ACC112 (cell line): Measurements from ENCODE around the gene METTL21C.

Experiments used
- H2AFZ ChIP-seq: fragments of 200-600 bp; sonication (generic); one replicate; pipeline ENCODE4 v1.6.0; 2017; ENCODE audit warnings: antibody characterized with exemption, low read length; ENCODE audit not compliant: unreplicated experiment
- H3K27ac ChIP-seq: fragments of 200-600 bp; sonication (generic); 2 replicates; pipeline ENCODE4 v1.5.1; 2014; ENCODE audit warnings: low read depth, mild to moderate bottlenecking, antibody characterized with exemption, low read length, moderate library complexity
- H3K27me3 ChIP-seq: fragments of 200-600 bp; sonication (generic); 2 replicates; pipeline ENCODE4 v1.6.1; 2014; ENCODE audit warnings: mild to moderate bottlenecking, antibody characterized with exemption, low read length, moderate library complexity, mixed read lengths; ENCODE audit not compliant: insufficient read depth
- H3K36me3 ChIP-seq: fragments of 200-600 bp; sonication (generic); 2 replicates; pipeline ENCODE4 v1.6.1; 2016; ENCODE audit warnings: mild to moderate bottlenecking, antibody characterized with exemption, low read length, moderate library complexity, mixed read lengths; ENCODE audit not compliant: insufficient read depth
- H3K4me1 ChIP-seq: fragments of 200-600 bp; sonication (generic); one replicate; pipeline ENCODE4 v1.6.1; 2016; ENCODE audit warnings: low read length, mixed read lengths; ENCODE audit not compliant: insufficient read depth, unreplicated experiment, control insufficient read depth
- H3K4me3 ChIP-seq: fragments of 200-600 bp; sonication (generic); 2 replicates; pipeline ENCODE4 v1.5.1; 2014; ENCODE audit warnings: mild to moderate bottlenecking, low read depth, low read length
- H3K79me2 ChIP-seq: fragments of 200-600 bp; sonication (generic); one replicate; pipeline ENCODE4 v1.6.0; 2016; ENCODE audit warnings: low read length; ENCODE audit not compliant: control insufficient read depth, unreplicated experiment, insufficient read depth

METTL21C gene

DNA sequence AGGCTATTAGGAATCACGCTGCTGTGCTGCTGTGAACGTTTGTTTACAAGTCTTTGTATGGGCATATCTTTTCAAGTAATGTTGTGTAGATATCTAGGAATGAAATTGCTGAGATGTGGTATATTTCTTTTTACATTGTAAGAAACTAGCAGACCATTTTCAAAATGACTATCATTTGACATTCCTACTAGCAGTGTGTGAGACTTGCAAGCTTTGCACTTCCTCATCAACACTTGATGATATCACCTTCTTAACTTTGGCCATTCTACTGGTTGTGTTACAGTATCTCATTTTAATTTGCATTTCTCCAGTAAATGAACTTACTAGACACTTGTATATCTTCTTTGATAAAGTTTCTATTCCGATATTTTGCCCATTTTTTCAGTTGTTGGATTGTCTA, 12.1 kb downstream of the METTL21C start:
- no peaks in the 10 kb centered on the region for H3K4me1 ChIP-seq
- no peaks in the 10 kb centered on the region for H3K79me2 ChIP-seq
- H3K27me3 ChIP-seq, result no peaks in the 10 kb centered on the region
- no peak overlapping the region for H2AFZ ChIP-seq
- no peak overlapping the region for H3K4me3 ChIP-seq
- no peak overlapping the region for H3K27ac ChIP-seq
- peaks cover 13% of the 10 kb centered on the region for H3K36me3 ChIP-seq

- H3K36me3 ChIP-seq, result peaks cover 13% of the 10 kb centered on the region
These were observed 12.6 kb downstream of the METTL21C start for GRCh38 chr13:102682211-102682610.

DNA sequence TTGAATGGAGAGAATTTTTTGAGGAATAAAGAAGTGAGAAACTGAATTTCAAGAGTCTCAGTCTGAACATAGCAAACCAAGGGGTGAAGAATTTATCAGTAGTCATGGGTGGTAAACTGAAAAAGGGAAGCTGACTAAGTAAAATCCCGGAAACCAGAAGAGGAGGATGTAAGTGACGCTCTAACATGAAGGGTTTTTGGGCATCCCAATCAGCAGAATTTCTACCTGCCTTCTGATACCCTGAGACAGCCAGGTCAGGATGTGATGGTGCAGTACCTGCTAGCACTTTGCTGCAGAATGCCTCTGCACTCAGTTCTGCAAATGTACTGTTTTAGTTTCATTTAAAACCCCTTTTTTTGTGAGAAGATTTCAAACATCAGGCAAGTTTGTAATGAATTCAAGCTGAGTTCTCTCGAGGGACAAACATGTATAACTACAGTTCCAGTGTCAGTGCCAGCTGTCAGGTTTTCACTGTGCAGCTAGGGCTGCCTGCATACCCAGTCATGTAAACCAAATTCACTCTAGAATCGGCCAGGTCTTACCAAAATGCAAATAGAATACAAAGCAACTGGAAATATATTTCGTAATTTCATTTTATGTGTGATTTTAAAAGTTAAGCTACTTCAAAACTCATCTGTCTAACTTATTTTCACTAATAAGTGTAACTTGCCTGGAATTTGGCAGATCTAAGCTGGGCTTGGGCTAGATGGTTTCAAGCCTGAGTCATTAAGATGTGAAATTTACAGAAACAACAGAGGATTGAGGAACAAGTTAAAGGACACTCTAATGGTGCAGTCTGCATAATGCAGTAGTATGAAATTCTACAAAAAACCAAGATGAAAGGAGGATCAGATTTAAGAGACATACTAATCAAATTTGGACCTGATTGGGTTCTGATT, 13.8 kb downstream of the METTL21C start:
- Histone ChIP-seq H3K79me2 (no peaks in the 10 kb centered on the region), H2AFZ (no peak overlapping the region), H3K4me3 (no peak overlapping the region), H3K4me1 (no peaks in the 10 kb centered on the region), H3K27me3 (no peaks in the 10 kb centered on the region), H3K27ac (no peak overlapping the region), H3K36me3 (peaks cover 19% of the 10 kb centered on the region)

More at GRCh38 chr13:102682211-102682610, 12.6 kb downstream of the METTL21C start:
- no peak overlapping the region for H3K27ac ChIP-seq
- H2AFZ ChIP-seq, result no peak overlapping the region
- H3K27me3 ChIP-seq, result no peaks in the 10 kb centered on the region
- no peaks in the 10 kb centered on the region for H3K4me1 ChIP-seq
- no peak overlapping the region for H3K4me3 ChIP-seq
- H3K79me2 ChIP-seq, result no peaks in the 10 kb centered on the region

GRCh38 chr13:102680133-102680717, 14.6 kb downstream of the METTL21C start:
- H3K27me3 ChIP-seq, result no peaks in the 10 kb centered on the region
- no peak overlapping the region for H2AFZ ChIP-seq
- H3K36me3 ChIP-seq, result peaks cover 22% of the 10 kb centered on the region
- no peak overlapping the region for H3K4me3 ChIP-seq
- H3K27ac ChIP-seq, result no peak overlapping the region
- H3K4me1 ChIP-seq, result no peaks in the 10 kb centered on the region
- no peaks in the 10 kb centered on the region for H3K79me2 ChIP-seq

- no peaks in the 10 kb centered on the region for H3K4me1 ChIP-seq
- H2AFZ ChIP-seq, result no peak overlapping the region
- no peaks in the 10 kb centered on the region for H3K79me2 ChIP-seq
- H3K27me3 ChIP-seq, result no peaks in the 10 kb centered on the region
- H3K36me3 ChIP-seq, result peaks cover 26% of the 10 kb centered on the region
- no peak overlapping the region for H3K4me3 ChIP-seq
- H3K27ac ChIP-seq, result no peak overlapping the region
These were observed 15.3 kb downstream of the METTL21C start for GRCh38 chr13:102679449-102680132.

GRCh38 chr13:102678339-102679107, 16.3 kb downstream of the METTL21C start:
- Histone ChIP-seq H3K4me3 (no peak overlapping the region), H3K27me3 (no peaks in the 10 kb centered on the region), H3K27ac (no peak overlapping the region), H3K4me1 (no peaks in the 10 kb centered on the region), H3K79me2 (no peaks in the 10 kb centered on the region), H3K36me3 (peaks cover 31% of the 10 kb centered on the region), H2AFZ (no peak overlapping the region)

- no peaks in the 10 kb centered on the region for H3K27me3 ChIP-seq
- H3K79me2 ChIP-seq, result no peaks in the 10 kb centered on the region
- peaks cover 31% of the 10 kb centered on the region for H3K36me3 ChIP-seq
- no peak overlapping the region for H3K4me3 ChIP-seq
- no peak overlapping the region for H3K27ac ChIP-seq
- no peaks in the 10 kb centered on the region for H3K4me1 ChIP-seq
- no peak overlapping the region for H2AFZ ChIP-seq
These were observed 17.7 kb downstream of the METTL21C start for GRCh38 chr13:102677122-102677521.

DNA sequence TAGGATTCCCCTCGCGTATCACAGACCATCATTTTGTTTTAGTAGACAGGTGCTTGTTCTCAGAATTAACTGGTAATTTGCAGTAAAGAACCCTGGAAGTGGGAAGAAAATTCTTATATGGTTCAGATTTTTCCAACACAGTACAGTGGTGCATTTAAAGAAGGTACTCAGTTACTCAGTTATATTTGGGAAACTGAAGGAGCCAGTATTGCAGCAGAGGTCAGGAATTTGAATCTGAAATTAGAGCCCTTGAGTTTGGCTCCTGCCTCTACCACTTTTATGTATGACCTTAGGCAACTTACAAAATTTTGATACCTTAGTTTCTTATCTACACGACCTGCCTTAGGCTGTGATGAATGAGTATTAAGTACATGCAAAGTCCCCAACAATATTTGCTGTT, 19.7 kb downstream of the METTL21C start:
- H3K4me1 ChIP-seq, result no peaks in the 10 kb centered on the region
- no peak overlapping the region for H2AFZ ChIP-seq
- peaks cover 37% of the 10 kb centered on the region for H3K36me3 ChIP-seq
- no peak overlapping the region for H3K4me3 ChIP-seq
- H3K27me3 ChIP-seq, result no peaks in the 10 kb centered on the region
- no peaks in the 10 kb centered on the region for H3K79me2 ChIP-seq
- H3K27ac ChIP-seq, result no peak overlapping the region

DNA sequence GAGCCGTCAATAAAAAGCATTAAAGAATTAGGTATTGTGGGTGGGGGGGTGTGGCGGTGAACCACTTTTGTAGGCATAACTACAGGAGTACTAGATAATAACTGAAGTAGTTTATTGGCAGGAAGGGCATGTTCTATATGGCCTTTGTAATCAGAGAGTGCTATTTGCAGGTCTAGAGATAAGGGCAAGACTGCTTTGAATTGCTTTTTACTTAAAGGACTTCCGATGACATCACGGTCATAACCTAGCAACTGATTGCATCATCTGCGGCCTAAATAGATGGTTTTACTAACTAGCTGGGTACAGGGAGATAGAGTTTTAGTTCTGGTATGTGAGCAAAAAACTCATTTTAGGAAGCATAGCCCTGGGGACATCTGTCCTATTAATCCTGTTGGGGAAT, 24.7 kb downstream of the METTL21C start:
- Histone ChIP-seq H3K27ac (no peak overlapping the region), H3K79me2 (no peaks in the 10 kb centered on the region), H3K4me1 (no peaks in the 10 kb centered on the region), H3K4me3 (no peak overlapping the region), H3K27me3 (no peaks in the 10 kb centered on the region), H3K36me3 (peaks cover 61% of the 10 kb centered on the region), H2AFZ (no peak overlapping the region)

DNA sequence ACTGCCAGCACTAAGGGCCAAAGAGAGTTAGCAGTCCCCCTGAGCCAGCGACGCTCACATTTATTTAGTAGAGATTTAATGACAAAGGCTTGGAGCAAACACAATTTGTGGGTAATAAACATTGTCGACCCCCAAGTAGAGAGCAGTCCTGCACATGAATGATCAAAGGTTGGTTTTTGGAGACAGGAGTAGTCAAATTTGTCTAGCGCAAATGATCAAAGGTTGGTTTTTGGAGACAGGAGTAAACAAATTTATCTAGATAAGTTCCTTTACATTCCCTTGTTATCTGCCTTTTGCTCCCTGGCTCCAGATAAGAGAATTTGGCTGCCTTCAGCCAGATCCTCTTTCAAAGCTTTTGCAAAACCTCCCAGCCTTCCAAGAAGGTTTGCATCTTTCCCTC, 26.9 kb downstream of the METTL21C start:
- Histone ChIP-seq H3K27ac (no peak overlapping the region), H2AFZ (no peak overlapping the region), H3K4me3 (no peak overlapping the region)

More for the DNA sequence above, 26.9 kb downstream of the METTL21C start:
- Histone ChIP-seq H3K79me2 (no peaks in the 10 kb centered on the region), H3K4me1 (no peaks in the 10 kb centered on the region), H3K36me3 (peaks cover 62% of the 10 kb centered on the region), H3K27me3 (no peaks in the 10 kb centered on the region)
